ENCODE results near the gene PCDHB13.

PCDHB13 gene

DNA sequence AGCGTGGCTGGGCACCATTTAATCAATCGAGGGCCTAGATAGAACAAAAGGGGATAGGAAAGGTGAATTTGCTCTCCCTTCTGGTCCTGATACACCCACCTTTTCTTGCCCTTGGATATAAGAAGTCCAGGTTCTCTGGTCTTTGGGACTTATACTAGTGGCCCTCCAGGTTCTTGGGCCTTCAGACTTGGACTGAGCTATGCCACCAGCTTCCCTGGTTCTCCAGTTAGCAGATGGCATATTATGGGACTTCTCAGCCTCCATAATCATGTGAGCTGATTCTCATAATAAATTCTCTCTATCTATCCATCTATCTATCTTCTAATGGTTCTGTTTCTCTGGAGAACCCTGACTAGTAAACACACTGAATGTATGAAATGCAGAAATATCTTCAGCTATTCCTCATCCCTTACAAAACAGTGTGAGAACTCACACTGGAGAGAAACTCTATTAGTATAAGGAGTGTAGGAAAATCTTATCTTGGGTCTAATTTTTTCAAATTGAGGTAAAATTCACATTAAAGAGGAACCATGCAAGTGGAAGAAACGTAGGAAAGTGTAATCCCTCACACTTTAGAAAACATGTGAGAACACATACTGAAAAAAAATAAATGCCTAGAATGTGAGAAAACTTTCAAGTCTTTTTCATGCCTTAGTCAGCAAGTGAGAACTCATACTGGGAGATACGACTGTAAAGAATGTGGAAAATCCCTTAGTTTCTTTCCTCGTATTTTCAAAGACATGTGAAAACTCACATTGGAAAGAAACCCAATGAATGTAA, 46.9 kb downstream of the PCDHB13 start:
- Histone ChIP-seq H3K36me3 (ENCODE audit: control insufficient read depth in 2 of 2, insufficient read depth in 1 of 2, low read length in 2 of 2) (no peaks in the 10 kb centered on the region), H3K4me3 (ENCODE audit: low read depth, low read length) (no peak overlapping the region), H3K27ac (ENCODE audit: extremely low read depth, low read depth, low read length) (no peak overlapping the region), H3K4me1 (ENCODE audit: control insufficient read depth, insufficient read depth, low read length) (no peaks in the 10 kb centered on the region), H3K9me3 (ENCODE audit: control insufficient read depth, insufficient read depth, low read depth, low read length) (no peaks in the 10 kb centered on the region; the same call in 1 of the 2 replicates)
- TF ChIP-seq ZNF274 (IDR thresholded peaks at IDR 0.05; ENCODE audit: low read length): peak; percentile 91
- TF ChIP-seq ZNF274 (tag by site-specific recombination; IDR thresholded peaks at IDR 0.05; ENCODE audit: borderline replicate concordance): peak; percentile 94
- no peak for TF ChIP-seq ZNF529 (tag by site-specific recombination; IDR thresholded peaks at IDR 0.05; ENCODE audit: insufficient replicate concordance)
- no peak for TF ChIP-seq SCRT1 (tag by site-specific recombination; IDR thresholded peaks at IDR 0.05; ENCODE audit: borderline replicate concordance)
- TF ChIP-seq TRIM28 (IDR thresholded peaks at IDR 0.05; ENCODE audit: borderline replicate concordance, low read length): peak; percentile 96
- no peak for TF ChIP-seq WT1 (tag by site-specific recombination; IDR thresholded peaks at IDR 0.05)
- TF ChIP-seq SETDB1 (IDR thresholded peaks at IDR 0.05; ENCODE audit: insufficient read length, low read length): peak; percentile 98
- CTCF ChIA-PET: interaction anchor here (0.5 to 1.6 kb wide), 5 partner anchors 9 to 378 kb away, joined by 3 to 5 read pairs (median 3); partner anchors contain the start of genes PCDHB16 and PCDHGB1
- POLR2A ChIA-PET: no interaction called here

- Histone ChIP-seq H3K4me1 (ENCODE audit: control insufficient read depth, insufficient read depth, low read length) (no peaks in the 10 kb centered on the region), H3K36me3 (ENCODE audit: control insufficient read depth in 2 of 2, insufficient read depth in 1 of 2, low read length in 2 of 2) (no peaks in the 10 kb centered on the region), H3K27ac (ENCODE audit: extremely low read depth, low read depth, low read length) (no peak overlapping the region), H3K9me3 (ENCODE audit: control insufficient read depth, insufficient read depth, low read depth, low read length) (no peaks in the 10 kb centered on the region; the same call in 1 of the 2 replicates), H3K4me3 (ENCODE audit: low read depth, low read length) (no peak overlapping the region)
- ChIA-PET CTCF (interaction anchor here (0.5 to 1.6 kb wide), 4 partner anchors 9 to 378 kb away, joined by 3 to 4 read pairs (median 3); partner anchors contain the start of gene PCDHB16), POLR2A (no interaction called here)
- TF ChIP-seq ZNF629 (tag by site-specific recombination; IDR thresholded peaks at IDR 0.05) (no peak), SETDB1 (IDR thresholded peaks at IDR 0.05; ENCODE audit: insufficient read length, low read length) (peak; percentile 72)
Observed at GRCh38 chr5:141261238-141261546, 47.5 kb downstream of the PCDHB13 start.
